K562 (cell line): ENCODE results near the gene DNASE1L1. TPM values are rescaled to one million over a fixed set of nuclear protein-coding genes. Genes with fewer than 3 reads are reported as not detected.
A peak's percentile ranks its signal among the peaks of the same experiment; 100 is the strongest.

Experiments used
- BRCA1 ChIP-seq, 2 experiments: fragments of 450-650 bp in 1 of 2; sonication (generic) in 1 of 2; formaldehyde crosslinking in 1 of 2; IDR thresholded peaks; 2 replicates each; pipeline versions ENCODE4 v1.5.0 to v1.6.1; 2017 to 2020; ENCODE audit warnings: mild to moderate bottlenecking in 1 of 2, missing genetic modification reagents in 1 of 2
- CBX2 ChIP-seq: fragments of 200-600 bp; sonication (generic); IDR thresholded peaks from one replicate; pipeline ENCODE4 v1.6.1; 2012; ENCODE audit warnings: mild to moderate bottlenecking, low read length, inconsistent platforms; ENCODE audit not compliant: insufficient read depth, poor library complexity, severe bottlenecking
- KHSRP ChIP-seq: fragments of 450-650 bp; IDR thresholded peaks from 2 replicates; pipeline ENCODE4 v1.6.1; 2017
- MYNN ChIP-seq, 2 experiments: sonication (generic); formaldehyde crosslinking in 1 of 2; IDR thresholded peaks; 2 replicates each; pipeline versions ENCODE4 v1.5.0 to v1.6.1; 2016 to 2020; ENCODE audit warnings: antibody characterized with exemption in 1 of 2, missing genetic modification reagents in 1 of 2
- RBM17 ChIP-seq: fragments of 200-400 bp; formaldehyde crosslinking; IDR thresholded peaks from 2 replicates; pipeline ENCODE4 v1.6.1; 2017; ENCODE audit warnings: low read depth, mild to moderate bottlenecking, low read length, borderline replicate concordance
- TAL1 ChIP-seq: fragments of 450-650 bp; IDR thresholded peaks from 2 replicates; pipeline ENCODE4 v1.6.1; 2016; ENCODE audit warnings: mild to moderate bottlenecking
- YY1 ChIP-seq, 3 experiments: IDR thresholded peaks; 2 replicates each; pipeline ENCODE4 v1.6.1; 2011; ENCODE audit warnings: low read length in 2 of 3, mild to moderate bottlenecking in 2 of 3, moderate library complexity in 2 of 3, borderline replicate concordance in 1 of 3, control low read depth in 1 of 3, low read depth in 1 of 3; ENCODE audit not compliant: insufficient read depth in 3 of 3, insufficient replicate concordance in 2 of 3, control insufficient read depth in 1 of 3, insufficient read length in 1 of 3; ENCODE audit errors: extremely low read depth in 1 of 3
- ZFP1 ChIP-seq: fragments of 450-650 bp; formaldehyde crosslinking; IDR thresholded peaks from 2 replicates; pipeline ENCODE4 v1.4.0; 2020; ENCODE audit warnings: mild to moderate bottlenecking, mixed read lengths
- ZKSCAN1 ChIP-seq: fragments of 150-350 bp; IDR thresholded peaks from 2 replicates; pipeline ENCODE4 v1.6.1; 2016; ENCODE audit warnings: low read depth, low read length
- ZNF253 ChIP-seq: fragments of 250-450 bp; sonication (Bioruptor Pico); conservative IDR thresholded peaks from 2 replicates; pipeline ENCODE4 v1.6.1; 2021; ENCODE audit warnings: mild to moderate bottlenecking
- ZNF778 ChIP-seq: fragments of 450-650 bp; formaldehyde crosslinking; IDR thresholded peaks from 2 replicates; pipeline ENCODE4 v1.4.0; 2020; ENCODE audit warnings: mild to moderate bottlenecking, moderate library complexity
- polyA plus RNA-seq, 8 experiments: library from polyadenylated mRNA; depleted of rRNA in 4 of 8; stranded (reverse) in 5 of 8; unstranded in 3 of 8; fragments of >200 nt; fragmentation: Nextera tagmentation in 2 of 8; fragmentation: Illumina TruSeq in 1 of 8; extraction: Ambion mirVana in 2 of 8; extraction: Trizol in 1 of 8; gene quantifications; 2 replicates each; pipeline versions ENCODE4 v1.2.1 to v1.2.3, GENCODE V29; 2011 to 2014; ENCODE audit warnings: inconsistent platforms in 1 of 8, missing spikeins in 1 of 8
- total RNA-seq, 7 experiments: library from RNA; depleted of rRNA in 6 of 7; stranded (reverse); fragments of >200 nt in 6 of 7; fragmentation: Illumina TruSeq in 2 of 7; extraction: Trizol in 2 of 7; gene quantifications; 2 replicates each; pipeline versions ENCODE4 v1.2.1 to v1.2.3, GENCODE V29; 2011 to 2021; ENCODE audit warnings: low replicate concordance in 1 of 7
- TF ChIP-seq, protein P1 (sequence below): fragments of 450-650 bp; IDR thresholded peaks from 2 replicates; pipeline ENCODE4 v1.7.1; 2018; ENCODE audit warnings: mild to moderate bottlenecking, low read depth; ENCODE audit not compliant: partially characterized antibody
- TF ChIP-seq, protein P2 (sequence below): fragments of 250-450 bp; sonication (Bioruptor Pico); IDR thresholded peaks from 2 replicates; pipeline ENCODE4 v1.4.0; 2020; ENCODE audit warnings: mild to moderate bottlenecking, moderate library complexity
- TF ChIP-seq, protein P3 (sequence below): sonication (generic); formaldehyde crosslinking; IDR thresholded peaks from 2 replicates; pipeline ENCODE4 v1.8.0; 2023; ENCODE audit warnings: mild to moderate bottlenecking, missing genetic modification reagents
- TF ChIP-seq, protein P4 (sequence below), 2 experiments: fragments of 200-800 bp in 1 of 2; sonication (Bioruptor generic) in 1 of 2; sonication (generic) in 1 of 2; formaldehyde crosslinking in 1 of 2; IDR thresholded peaks in 1 of 2; conservative IDR thresholded peaks in 1 of 2; 2 replicates each; pipeline versions ENCODE4 v1.5.0 to v1.6.1; 2016 to 2020; ENCODE audit warnings: missing compliant biosample characterization in 1 of 2, missing genetic modification characterization in 1 of 2, missing genetic modification reagents in 1 of 2

DNASE1L1 gene
- total and polyA plus RNA-seq, 9 of the 15 experiments (the other 6 are each of a cell fraction or from before 2014, with no cell fraction given): 0.73 to 12.6 (median 7.9) TPM

DNA sequence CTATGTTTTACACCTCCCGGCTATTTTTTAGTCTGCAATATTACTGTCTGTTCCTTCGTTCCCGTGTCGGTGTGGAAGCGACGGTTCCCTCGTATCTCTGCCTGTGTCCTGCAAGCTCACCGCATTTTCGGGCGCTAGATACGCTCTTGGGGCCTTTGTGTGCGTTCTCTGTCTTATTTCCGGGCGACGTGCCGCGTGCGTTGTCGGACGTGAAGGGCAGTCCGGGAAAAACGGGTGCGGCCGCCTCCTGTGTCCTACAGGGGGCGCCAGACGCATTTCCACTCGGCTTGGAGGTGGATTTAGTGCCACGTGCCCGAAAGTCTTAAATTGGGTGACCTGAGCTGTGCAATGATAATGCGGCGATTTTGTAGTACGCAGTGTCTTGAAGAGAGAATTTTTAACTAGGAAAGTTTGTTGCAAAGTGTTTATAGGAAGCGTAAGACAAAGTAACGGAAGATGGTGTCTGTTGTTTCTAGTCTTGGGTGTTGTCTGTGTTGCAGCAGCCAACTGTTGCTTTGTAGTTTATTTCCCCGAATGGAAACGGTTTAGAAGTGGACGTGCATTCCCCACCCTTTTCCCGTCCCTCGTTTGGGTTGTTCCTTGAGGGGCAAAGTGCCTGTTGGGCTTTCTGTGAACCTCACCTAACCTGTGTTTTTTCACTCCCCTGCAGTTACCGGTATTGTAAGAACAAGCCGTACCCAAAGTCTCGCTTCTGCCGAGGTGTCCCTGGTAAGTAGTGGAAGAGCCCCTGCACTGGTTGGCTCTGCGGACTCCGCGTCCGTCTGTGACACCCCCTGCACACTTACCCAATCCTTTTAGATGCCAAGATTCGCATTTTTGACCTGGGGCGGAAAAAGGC lies 10.2 kb downstream of the DNASE1L1 start (continued):
- no peak for TF ChIP-seq CBX2
- no peak for TF ChIP-seq ZNF253 (CRISPR knock-in tag)
- no peak for TF ChIP-seq ZKSCAN1
- TF ChIP-seq MYNN (IDR thresholded peaks at IDR 0.05): peak; percentile 33; the same call in 1 of the 2 replicates
- no peak for TF ChIP-seq MYNN (CRISPR knock-in tag; IDR thresholded peaks at IDR 0.05)
- TF ChIP-seq, protein P1, sequence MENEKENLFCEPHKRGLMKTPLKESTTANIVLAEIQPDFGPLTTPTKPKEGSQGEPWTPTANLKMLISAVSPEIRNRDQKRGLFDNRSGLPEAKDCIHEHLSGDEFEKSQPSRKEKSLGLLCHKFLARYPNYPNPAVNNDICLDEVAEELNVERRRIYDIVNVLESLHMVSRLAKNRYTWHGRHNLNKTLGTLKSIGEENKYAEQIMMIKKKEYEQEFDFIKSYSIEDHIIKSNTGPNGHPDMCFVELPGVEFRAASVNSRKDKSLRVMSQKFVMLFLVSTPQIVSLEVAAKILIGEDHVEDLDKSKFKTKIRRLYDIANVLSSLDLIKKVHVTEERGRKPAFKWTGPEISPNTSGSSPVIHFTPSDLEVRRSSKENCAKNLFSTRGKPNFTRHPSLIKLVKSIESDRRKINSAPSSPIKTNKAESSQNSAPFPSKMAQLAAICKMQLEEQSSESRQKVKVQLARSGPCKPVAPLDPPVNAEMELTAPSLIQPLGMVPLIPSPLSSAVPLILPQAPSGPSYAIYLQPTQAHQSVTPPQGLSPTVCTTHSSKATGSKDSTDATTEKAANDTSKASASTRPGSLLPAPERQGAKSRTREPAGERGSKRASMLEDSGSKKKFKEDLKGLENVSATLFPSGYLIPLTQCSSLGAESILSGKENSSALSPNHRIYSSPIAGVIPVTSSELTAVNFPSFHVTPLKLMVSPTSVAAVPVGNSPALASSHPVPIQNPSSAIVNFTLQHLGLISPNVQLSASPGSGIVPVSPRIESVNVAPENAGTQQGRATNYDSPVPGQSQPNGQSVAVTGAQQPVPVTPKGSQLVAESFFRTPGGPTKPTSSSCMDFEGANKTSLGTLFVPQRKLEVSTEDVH: peak; percentile 19
- no peak for TF ChIP-seq ZFP1 (CRISPR knock-in tag)
- TF ChIP-seq, protein P2, sequence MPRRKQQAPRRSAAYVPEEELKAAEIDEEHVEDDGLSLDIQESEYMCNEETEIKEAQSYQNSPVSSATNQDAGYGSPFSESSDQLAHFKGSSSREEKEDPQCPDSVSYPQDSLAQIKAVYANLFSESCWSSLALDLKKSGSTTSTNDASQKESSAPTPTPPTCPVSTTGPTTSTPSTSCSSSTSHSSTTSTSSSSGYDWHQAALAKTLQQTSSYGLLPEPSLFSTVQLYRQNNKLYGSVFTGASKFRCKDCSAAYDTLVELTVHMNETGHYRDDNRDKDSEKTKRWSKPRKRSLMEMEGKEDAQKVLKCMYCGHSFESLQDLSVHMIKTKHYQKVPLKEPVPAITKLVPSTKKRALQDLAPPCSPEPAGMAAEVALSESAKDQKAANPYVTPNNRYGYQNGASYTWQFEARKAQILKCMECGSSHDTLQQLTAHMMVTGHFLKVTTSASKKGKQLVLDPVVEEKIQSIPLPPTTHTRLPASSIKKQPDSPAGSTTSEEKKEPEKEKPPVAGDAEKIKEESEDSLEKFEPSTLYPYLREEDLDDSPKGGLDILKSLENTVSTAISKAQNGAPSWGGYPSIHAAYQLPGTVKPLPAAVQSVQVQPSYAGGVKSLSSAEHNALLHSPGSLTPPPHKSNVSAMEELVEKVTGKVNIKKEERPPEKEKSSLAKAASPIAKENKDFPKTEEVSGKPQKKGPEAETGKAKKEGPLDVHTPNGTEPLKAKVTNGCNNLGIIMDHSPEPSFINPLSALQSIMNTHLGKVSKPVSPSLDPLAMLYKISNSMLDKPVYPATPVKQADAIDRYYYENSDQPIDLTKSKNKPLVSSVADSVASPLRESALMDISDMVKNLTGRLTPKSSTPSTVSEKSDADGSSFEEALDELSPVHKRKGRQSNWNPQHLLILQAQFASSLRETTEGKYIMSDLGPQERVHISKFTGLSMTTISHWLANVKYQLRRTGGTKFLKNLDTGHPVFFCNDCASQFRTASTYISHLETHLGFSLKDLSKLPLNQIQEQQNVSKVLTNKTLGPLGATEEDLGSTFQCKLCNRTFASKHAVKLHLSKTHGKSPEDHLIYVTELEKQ (CRISPR knock-in tag): no peak
- no peak for TF ChIP-seq ZNF778 (CRISPR knock-in tag)
- TF ChIP-seq BRCA1 (IDR thresholded peaks at IDR 0.05): no peak
- TF ChIP-seq BRCA1 (CRISPR knock-in tag; IDR thresholded peaks at IDR 0.05): no peak
- TF ChIP-seq TAL1: no peak
- TF ChIP-seq, protein P3, sequence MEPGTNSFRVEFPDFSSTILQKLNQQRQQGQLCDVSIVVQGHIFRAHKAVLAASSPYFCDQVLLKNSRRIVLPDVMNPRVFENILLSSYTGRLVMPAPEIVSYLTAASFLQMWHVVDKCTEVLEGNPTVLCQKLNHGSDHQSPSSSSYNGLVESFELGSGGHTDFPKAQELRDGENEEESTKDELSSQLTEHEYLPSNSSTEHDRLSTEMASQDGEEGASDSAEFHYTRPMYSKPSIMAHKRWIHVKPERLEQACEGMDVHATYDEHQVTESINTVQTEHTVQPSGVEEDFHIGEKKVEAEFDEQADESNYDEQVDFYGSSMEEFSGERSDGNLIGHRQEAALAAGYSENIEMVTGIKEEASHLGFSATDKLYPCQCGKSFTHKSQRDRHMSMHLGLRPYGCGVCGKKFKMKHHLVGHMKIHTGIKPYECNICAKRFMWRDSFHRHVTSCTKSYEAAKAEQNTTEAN (CRISPR knock-in tag): no peak
- peak; percentile 28; the same call in 1 of the 2 replicates for TF ChIP-seq KHSRP
- no peak for TF ChIP-seq RBM17
- TF ChIP-seq, protein P4, sequence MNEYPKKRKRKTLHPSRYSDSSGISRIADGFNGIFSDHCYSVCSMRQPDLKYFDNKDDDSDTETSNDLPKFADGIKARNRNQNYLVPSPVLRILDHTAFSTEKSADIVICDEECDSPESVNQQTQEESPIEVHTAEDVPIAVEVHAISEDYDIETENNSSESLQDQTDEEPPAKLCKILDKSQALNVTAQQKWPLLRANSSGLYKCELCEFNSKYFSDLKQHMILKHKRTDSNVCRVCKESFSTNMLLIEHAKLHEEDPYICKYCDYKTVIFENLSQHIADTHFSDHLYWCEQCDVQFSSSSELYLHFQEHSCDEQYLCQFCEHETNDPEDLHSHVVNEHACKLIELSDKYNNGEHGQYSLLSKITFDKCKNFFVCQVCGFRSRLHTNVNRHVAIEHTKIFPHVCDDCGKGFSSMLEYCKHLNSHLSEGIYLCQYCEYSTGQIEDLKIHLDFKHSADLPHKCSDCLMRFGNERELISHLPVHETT (CRISPR knock-in tag; conservative IDR thresholded peaks at IDR 0.05 in 1 of 2, IDR thresholded peaks at IDR 0.05 in 1 of 2): peak in 1 of 2 experiments; percentile 2; a peak in 1 of 4 replicates
- TF ChIP-seq YY1 (IDR thresholded peaks at IDR 0.05; ENCODE audit: borderline replicate concordance in 1 of 3, control insufficient read depth in 1 of 3, extremely low read depth in 1 of 3, insufficient read depth in 3 of 3, insufficient read length in 1 of 3, insufficient replicate concordance in 2 of 3, low read depth in 1 of 3, low read length in 2 of 3): no peak
